ENCODE results near the gene HS1BP3.

HS1BP3 gene

DNA sequence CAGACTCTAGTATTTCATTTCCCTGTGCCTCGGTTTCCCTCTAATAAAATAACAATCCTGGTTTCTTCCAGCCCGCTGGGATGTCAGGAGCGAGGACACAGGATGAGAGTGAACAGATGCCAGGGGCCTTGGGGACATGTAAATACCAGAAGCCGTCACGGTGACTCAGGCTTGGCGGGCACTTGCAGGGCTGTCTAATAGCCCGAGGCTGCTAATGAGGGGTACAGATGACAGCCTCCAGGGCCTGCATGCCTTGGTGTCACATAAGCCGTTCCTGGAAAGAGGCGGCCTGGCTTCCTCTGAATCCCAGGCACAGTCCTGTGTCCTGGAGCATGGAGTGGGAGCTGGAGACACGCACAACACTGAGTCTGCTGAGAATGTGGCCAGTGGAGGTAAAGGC is 28.2 kb downstream of the HS1BP3 start:
- TF ChIP-seq, protein P1, sequence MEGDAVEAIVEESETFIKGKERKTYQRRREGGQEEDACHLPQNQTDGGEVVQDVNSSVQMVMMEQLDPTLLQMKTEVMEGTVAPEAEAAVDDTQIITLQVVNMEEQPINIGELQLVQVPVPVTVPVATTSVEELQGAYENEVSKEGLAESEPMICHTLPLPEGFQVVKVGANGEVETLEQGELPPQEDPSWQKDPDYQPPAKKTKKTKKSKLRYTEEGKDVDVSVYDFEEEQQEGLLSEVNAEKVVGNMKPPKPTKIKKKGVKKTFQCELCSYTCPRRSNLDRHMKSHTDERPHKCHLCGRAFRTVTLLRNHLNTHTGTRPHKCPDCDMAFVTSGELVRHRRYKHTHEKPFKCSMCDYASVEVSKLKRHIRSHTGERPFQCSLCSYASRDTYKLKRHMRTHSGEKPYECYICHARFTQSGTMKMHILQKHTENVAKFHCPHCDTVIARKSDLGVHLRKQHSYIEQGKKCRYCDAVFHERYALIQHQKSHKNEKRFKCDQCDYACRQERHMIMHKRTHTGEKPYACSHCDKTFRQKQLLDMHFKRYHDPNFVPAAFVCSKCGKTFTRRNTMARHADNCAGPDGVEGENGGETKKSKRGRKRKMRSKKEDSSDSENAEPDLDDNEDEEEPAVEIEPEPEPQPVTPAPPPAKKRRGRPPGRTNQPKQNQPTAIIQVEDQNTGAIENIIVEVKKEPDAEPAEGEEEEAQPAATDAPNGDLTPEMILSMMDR (IDR thresholded peaks at IDR 0.05; ENCODE audit: control insufficient read depth, insufficient read depth, low read depth, low read length, missing control alignments), result no peak
- H3K4me3 ChIP-seq (ENCODE audit: control insufficient read depth, low read depth, low read length), result no peak overlapping the region
- no peak for DNase-seq (ENCODE audit: low read depth)

DNA sequence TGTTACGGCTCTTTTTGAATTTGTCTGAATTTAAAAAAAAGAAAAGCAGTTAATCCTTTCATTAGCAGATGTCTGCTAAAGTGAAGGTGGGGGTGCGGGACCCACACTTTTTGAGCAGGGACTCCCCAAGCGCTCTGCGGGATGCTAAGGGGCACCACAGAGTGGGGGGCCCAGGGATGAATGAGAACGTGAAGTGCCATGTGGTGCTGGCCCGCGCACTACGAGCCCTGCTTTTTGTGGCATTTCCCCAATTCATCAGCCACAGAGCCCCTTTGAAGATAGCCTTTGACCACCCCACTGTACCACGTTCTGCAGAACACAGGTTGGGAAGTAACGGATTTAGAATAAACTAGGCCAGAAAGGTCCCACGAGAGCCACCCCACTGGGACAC is 28.6 kb downstream of the HS1BP3 start:
- TF ChIP-seq, protein P1 (IDR thresholded peaks at IDR 0.05; ENCODE audit: control insufficient read depth, insufficient read depth, low read depth, low read length, missing control alignments), result no peak
- no peak for DNase-seq (ENCODE audit: low read depth)
- no peak overlapping the region for H3K4me3 ChIP-seq (ENCODE audit: control insufficient read depth, low read depth, low read length)

DNA sequence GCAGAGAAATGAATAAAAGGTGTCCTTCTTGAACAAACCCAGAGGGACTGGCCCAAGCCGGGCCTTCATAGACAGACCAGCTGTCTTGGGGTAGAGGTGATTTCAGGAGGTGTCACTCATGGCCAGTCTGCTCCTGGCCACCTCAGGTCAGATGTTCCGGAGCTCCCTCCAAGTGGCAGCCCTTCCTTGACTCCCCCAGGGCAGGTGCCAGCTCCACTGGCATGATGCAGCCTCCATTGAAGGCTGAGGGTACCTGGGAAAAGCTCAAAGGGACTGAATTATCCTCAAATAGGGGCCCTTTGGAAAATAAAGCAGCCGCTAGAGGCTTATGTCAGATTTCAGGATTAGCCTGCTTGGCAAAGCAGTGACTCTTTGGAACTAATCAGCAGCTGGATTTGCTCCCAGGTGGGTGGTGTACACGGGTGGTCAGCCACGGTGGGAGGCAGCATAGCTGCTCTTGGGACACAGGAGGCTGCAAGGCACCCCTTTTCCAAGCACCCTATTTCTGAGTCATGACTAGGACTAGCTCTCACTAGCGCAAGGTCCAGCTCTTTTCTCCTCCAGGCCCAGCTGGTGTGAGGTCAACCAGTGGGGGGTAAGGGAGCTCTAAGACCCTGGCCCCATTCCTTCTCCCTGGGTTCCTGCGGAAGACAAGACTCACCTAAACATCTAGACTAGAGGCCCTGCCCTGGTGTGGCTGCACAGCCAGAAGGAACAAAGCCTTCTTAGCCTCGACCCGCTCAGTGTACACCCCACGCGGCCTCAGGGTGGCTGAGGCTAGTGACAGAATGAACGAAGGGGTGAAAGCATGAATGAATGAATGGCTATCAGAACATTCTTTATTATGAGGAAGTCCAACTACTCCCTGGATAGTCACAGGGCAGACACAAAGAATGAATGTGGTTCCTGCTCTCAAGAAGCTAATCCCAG is 29.3 kb downstream of the HS1BP3 start:
- no peak for DNase-seq (ENCODE audit: low read depth)
- H3K4me3 ChIP-seq (ENCODE audit: control insufficient read depth, low read depth, low read length), result no peak overlapping the region
- TF ChIP-seq, protein P1 (IDR thresholded peaks at IDR 0.05; ENCODE audit: control insufficient read depth, insufficient read depth, low read depth, low read length, missing control alignments), result no peak

DNA sequence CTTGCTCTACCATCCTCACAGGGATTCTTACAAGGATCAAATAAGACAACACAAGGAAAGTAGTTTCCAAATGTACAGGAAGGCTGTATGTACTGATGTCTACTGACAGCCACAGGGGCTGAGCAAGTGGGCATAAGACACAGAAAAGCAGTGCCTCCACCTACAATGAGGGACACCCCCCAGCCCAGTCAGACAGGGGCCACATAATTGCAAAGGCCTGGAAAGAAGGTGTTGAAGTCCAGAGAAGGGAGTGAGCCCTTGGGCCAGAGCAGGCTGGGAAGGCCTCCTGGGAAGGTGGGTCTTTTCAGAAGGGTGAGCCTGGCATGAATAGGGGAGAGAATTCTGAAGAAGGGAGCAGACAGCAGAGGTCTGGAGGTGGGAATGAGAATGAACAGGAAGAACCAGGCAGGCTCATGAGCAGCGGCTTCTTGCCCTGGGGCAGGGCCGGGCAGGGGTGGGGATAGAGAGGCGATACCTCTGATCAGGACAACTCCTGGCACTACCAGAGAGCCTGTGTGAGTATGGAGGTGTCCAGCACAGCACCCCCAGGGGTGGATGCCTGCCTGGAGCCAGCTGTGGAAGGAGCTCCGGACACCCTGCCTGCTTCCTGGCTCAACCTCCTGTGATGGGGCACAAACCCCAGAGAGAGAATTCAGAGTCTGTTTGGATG is 30.1 kb downstream of the HS1BP3 start:
- DNase-seq (ENCODE audit: low read depth), result no peak
- no peak overlapping the region for H3K4me3 ChIP-seq (ENCODE audit: control insufficient read depth, low read depth, low read length)
- TF ChIP-seq, protein P1 (IDR thresholded peaks at IDR 0.05; ENCODE audit: control insufficient read depth, insufficient read depth, low read depth, low read length, missing control alignments), result no peak

DNA sequence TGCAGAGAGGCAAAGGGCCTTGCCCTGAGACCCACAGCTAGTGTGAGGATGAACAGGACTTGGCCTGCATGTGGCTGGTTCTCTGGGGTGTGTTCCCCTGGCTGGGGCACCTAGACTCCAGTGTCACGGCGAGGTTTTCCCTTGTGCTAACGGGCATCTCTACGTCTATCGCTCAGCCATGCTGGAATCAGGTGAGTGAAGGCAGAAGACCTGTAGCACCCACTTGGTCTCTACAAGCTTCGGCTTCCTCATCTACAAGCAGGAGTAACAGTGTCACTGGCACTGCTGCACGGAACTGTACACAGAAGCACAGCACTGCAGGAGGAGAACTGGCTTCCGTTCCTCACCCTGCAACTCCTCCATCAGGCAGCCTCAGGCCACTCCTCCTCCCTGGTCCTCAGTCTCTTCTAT is 30.6 kb downstream of the HS1BP3 start:
- TF ChIP-seq, protein P1 (IDR thresholded peaks at IDR 0.05; ENCODE audit: control insufficient read depth, insufficient read depth, low read depth, low read length, missing control alignments), result no peak
- no peak for DNase-seq (ENCODE audit: low read depth)
- H3K4me3 ChIP-seq (ENCODE audit: control insufficient read depth, low read depth, low read length), result no peak overlapping the region

DNA sequence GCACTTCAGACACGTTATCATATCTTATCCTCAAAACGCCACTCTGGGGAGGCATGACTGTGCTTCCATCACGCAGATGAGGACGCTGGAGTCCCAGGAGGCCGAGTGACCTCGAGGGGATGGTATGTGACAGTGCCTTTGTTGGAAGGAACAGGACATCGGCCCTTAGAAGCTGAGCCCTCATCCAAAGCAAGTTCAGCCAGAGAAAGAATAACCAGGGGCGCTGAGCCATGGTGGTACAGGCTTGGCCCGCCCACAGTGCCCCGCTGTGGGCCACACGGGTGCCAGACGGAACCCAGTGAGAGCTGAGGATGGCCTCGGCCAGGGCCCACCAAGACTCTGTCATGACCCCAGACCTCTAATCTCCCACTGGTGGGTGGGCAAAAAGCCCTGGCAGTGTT is 31.3 kb downstream of the HS1BP3 start:
- H3K4me3 ChIP-seq (ENCODE audit: control insufficient read depth, low read depth, low read length), result no peak overlapping the region
- TF ChIP-seq, protein P1 (IDR thresholded peaks at IDR 0.05; ENCODE audit: control insufficient read depth, insufficient read depth, low read depth, low read length, missing control alignments), result no peak
- DNase-seq (ENCODE audit: low read depth), result no peak
